Upper lobe of left lung (tissue), 6 donors: ENCODE measurements around the gene ZNF614. TPM values are rescaled to one million over a fixed set of nuclear protein-coding genes. Genes with fewer than 3 reads are reported as not detected.
"Not testable (repeated sequence)": the region's sequence is repeated elsewhere in the genome, so short reads cannot be mapped to it uniquely, and the experiment has no call there.

ENCODE experiments used
- ATAC-seq, 2 donors: fragments of 200-7000 bp; cut with Tn5 transposase; one replicate each; pipeline ENCODE4 v1.9.1; 2022; ENCODE audit warnings: mild to moderate bottlenecking in 2 of 2, moderate library complexity in 2 of 2; ENCODE audit not compliant: low FRiP score in 2 of 2
- DNase-seq, 2 donors: peaks; one replicate each; pipeline ENCODE4 v3.0.0-alpha.2; 2019 to 2020
- H3K27ac ChIP-seq, 4 donors: fragments of 200-600 bp; sonication (generic); one replicate each; pipeline ENCODE4 v1.5.1; 2016 to 2019
- H3K27me3 ChIP-seq, 4 donors: fragments of 200-600 bp; sonication (generic); one replicate each; pipeline ENCODE4 v1.5.1; 2017 to 2019
- H3K36me3 ChIP-seq, 4 donors: fragments of 200-600 bp; sonication (generic); one replicate each; pipeline ENCODE4 v1.5.1; 2016 to 2019
- H3K4me1 ChIP-seq, 4 donors: fragments of 200-600 bp; sonication (generic); one replicate each; pipeline ENCODE4 v1.5.1; 2018 to 2019
- H3K4me3 ChIP-seq, 4 donors: fragments of 200-600 bp; sonication (generic); one replicate each; pipeline ENCODE4 v1.5.1; 2017 to 2019; ENCODE audit warnings: mild to moderate bottlenecking in 2 of 4, moderate library complexity in 1 of 4
- H3K9me3 ChIP-seq, 4 donors: fragments of 200-600 bp; sonication (generic); one replicate each; pipeline ENCODE4 v1.5.1; 2018 to 2019
- CTCF ChIP-seq, 6 experiments: fragments of 450-650 bp in 4 of 6; fragments of 200-600 bp in 2 of 6; sonication (generic) in 2 of 6; IDR thresholded peaks; one replicate each; pipeline ENCODE4 v1.5.1; 2016 to 2019; ENCODE audit warnings: antibody characterized with exemption in 6 of 6
- EP300 ChIP-seq, 4 donors: sonication (generic); formaldehyde crosslinking; IDR thresholded peaks; one replicate each; pipeline ENCODE4 v1.5.1; 2017; ENCODE audit warnings: antibody characterized with exemption in 4 of 4, control low read depth in 2 of 4
- POLR2A ChIP-seq, 4 donors: fragments of 450-650 bp; IDR thresholded peaks; one replicate each; pipeline ENCODE4 v1.5.1; 2016 to 2017; ENCODE audit warnings: antibody characterized with exemption in 4 of 4, mild to moderate bottlenecking in 2 of 4
- POLR2AphosphoS5 ChIP-seq, 2 donors: sonication (generic); formaldehyde crosslinking; IDR thresholded peaks; one replicate each; pipeline ENCODE4 v1.5.1; 2017; ENCODE audit warnings: antibody characterized with exemption in 2 of 2
- WGBS, 2 donors: methylation state at CpG; one replicate each; pipeline ENCODE4 v1.1.5; 2017 to 2018; 5-methylcytosine and 5-hydroxymethylcytosine counted together
- total RNA-seq, 6 donors: library from RNA; depleted of rRNA in 4 of 6; stranded (reverse); fragments of >200 nt in 4 of 6; gene quantifications; one replicate each; pipeline versions ENCODE4 v1.1.0 to v1.2.1, GENCODE V29; 2016 to 2021
- donor health status: DM: no; HTN: no; CAD: no; lungs with moderate emphysema.
- donor health status: DM: no; HTN: yes; CAD: no; lungs with severe emphysema.

ZNF614 gene
- total RNA-seq, 6 donors from 2014 or later, result 0.78 to 7.1 (median 5.9) TPM

DNA sequence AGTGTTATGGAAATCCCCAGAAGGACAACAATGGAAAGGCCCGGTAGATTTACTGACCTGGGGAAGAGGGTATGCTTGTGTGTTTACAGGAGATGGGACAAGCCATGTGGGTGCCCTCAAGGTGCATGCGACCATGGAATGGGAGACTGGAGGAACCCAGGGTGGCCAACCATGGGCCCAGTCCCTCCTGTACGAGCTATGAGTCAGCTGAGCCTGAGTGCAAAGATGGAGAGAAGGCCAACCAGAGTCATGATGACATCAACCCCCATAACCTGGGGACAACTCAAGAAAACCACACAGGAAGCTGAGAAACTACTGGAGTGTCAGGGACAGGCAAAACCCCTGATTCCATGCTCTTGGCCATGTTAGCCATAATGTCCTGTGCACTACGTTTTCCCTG, 49.3 kb downstream of the ZNF614 start:
- ATAC-seq, result no peak
- Histone ChIP-seq H3K36me3 (peaks cover 4 to 48% (median 27%) of the 10 kb centered on the region in 4 donors), H3K4me1 (no peaks in the 10 kb centered on the region), H3K27me3 (no peaks in the 10 kb centered on the region), H3K4me3 (no peak overlapping the region), H3K27ac (no peak overlapping the region), H3K9me3 (peaks cover 71 to 95% (median 91%) of the 10 kb centered on the region in 4 donors)
- DNase-seq, result no peak
- TF ChIP-seq CTCF (IDR thresholded peaks at IDR 0.05) (no peak), POLR2AphosphoS5 (IDR thresholded peaks at IDR 0.05) (no peak), POLR2A (IDR thresholded peaks at IDR 0.05) (no peak), EP300 (IDR thresholded peaks at IDR 0.05) (no peak)
- WGBS, 2 donors, result 93 to 95% methylated on average over 4 of the region's 4 CpGs

GRCh38 chr19:51977346-51977745, 50.8 kb downstream of the ZNF614 start:
- no peaks in the 10 kb centered on the region for H3K4me1 ChIP-seq
- no peak for TF ChIP-seq CTCF (IDR thresholded peaks at IDR 0.05)
- no peak for TF ChIP-seq POLR2AphosphoS5 (IDR thresholded peaks at IDR 0.05)
- TF ChIP-seq POLR2A (IDR thresholded peaks at IDR 0.05), result no peak
- TF ChIP-seq EP300 (IDR thresholded peaks at IDR 0.05), result no peak
- ATAC-seq, result no peak
- WGBS, 2 donors, result 84 to 95% methylated on average over 7 of the region's 7 CpGs
- H3K9me3 ChIP-seq, result peaks cover 82 to 99% (median 93%) of the 10 kb centered on the region in 4 donors
- no peak overlapping the region for H3K4me3 ChIP-seq
- H3K27me3 ChIP-seq, result no peaks in the 10 kb centered on the region
- DNase-seq, result no peak
- H3K27ac ChIP-seq, result no peak overlapping the region
- peaks cover 11 to 60% (median 40%) of the 10 kb centered on the region in 4 donors for H3K36me3 ChIP-seq

GRCh38 chr19:51976852-51977251, 51.3 kb downstream of the ZNF614 start:
- peaks cover 82 to 99% (median 95%) of the 10 kb centered on the region in 4 donors for H3K9me3 ChIP-seq
- H3K4me3 ChIP-seq, result no peak overlapping the region
- peaks cover 11 to 65% (median 45%) of the 10 kb centered on the region in 4 donors for H3K36me3 ChIP-seq
- no peaks in the 10 kb centered on the region for H3K27me3 ChIP-seq
- H3K27ac ChIP-seq, result no peak overlapping the region
- H3K4me1 ChIP-seq, result no peaks in the 10 kb centered on the region
- 90 to 93% methylated on average over 3 of the region's 3 CpGs for WGBS, 2 donors
- ATAC-seq, result no peak
- DNase-seq, result no peak
- TF ChIP-seq CTCF (IDR thresholded peaks at IDR 0.05) (no peak), POLR2A (IDR thresholded peaks at IDR 0.05) (no peak), EP300 (IDR thresholded peaks at IDR 0.05) (no peak), POLR2AphosphoS5 (IDR thresholded peaks at IDR 0.05) (no peak)

GRCh38 chr19:51975787-51976186, 52.4 kb downstream of the ZNF614 start:
- not testable (repeated sequence) for H3K4me3 ChIP-seq, H3K27me3 ChIP-seq, ATAC-seq, H3K27ac ChIP-seq, H3K4me1 ChIP-seq
- peak in 1 of 2 donors; percentile 40 for DNase-seq
- whole genome bisulfite sequencing, 2 donors, result 95 to 97% methylated on average over 17 of the region's 17 CpGs
- H3K36me3 ChIP-seq, result peaks cover 21 to 68% (median 53%) of the 10 kb centered on the region in 4 donors
- peaks cover 86 to 100% (median 97%) of the 10 kb centered on the region in 4 donors for H3K9me3 ChIP-seq

- Histone ChIP-seq H3K27me3 (no peaks in the 10 kb centered on the region), H3K27ac (no peak overlapping the region), H3K36me3 (peaks cover 47 to 84% (median 77%) of the 10 kb centered on the region in 4 donors), H3K4me1 (no peaks in the 10 kb centered on the region), H3K9me3 (peaks cover 97 to 100% (median 98%) of the 10 kb centered on the region in 4 donors), H3K4me3 (no peak overlapping the region)
- DNase-seq, result no peak
- ATAC-seq, result no peak
- 95 to 98% methylated on average over 4 of the region's 4 CpGs for WGBS, 2 donors
- TF ChIP-seq POLR2AphosphoS5 (IDR thresholded peaks at IDR 0.05), result no peak
- no peak for TF ChIP-seq EP300 (IDR thresholded peaks at IDR 0.05)
- TF ChIP-seq CTCF (IDR thresholded peaks at IDR 0.05), result no peak
- no peak for TF ChIP-seq POLR2A (IDR thresholded peaks at IDR 0.05)
Observed at GRCh38 chr19:51971624-51972023, 56.6 kb downstream of the ZNF614 start.
